ENCODE results near the gene ARSA. TPM values are rescaled to one million over a fixed set of nuclear protein-coding genes. Genes with fewer than 3 reads are reported as not detected.

ARSA gene
- 10 to 100 TPM; 33.2 to 51.5 (median 48.0) TPM for total RNA-seq

DNA sequence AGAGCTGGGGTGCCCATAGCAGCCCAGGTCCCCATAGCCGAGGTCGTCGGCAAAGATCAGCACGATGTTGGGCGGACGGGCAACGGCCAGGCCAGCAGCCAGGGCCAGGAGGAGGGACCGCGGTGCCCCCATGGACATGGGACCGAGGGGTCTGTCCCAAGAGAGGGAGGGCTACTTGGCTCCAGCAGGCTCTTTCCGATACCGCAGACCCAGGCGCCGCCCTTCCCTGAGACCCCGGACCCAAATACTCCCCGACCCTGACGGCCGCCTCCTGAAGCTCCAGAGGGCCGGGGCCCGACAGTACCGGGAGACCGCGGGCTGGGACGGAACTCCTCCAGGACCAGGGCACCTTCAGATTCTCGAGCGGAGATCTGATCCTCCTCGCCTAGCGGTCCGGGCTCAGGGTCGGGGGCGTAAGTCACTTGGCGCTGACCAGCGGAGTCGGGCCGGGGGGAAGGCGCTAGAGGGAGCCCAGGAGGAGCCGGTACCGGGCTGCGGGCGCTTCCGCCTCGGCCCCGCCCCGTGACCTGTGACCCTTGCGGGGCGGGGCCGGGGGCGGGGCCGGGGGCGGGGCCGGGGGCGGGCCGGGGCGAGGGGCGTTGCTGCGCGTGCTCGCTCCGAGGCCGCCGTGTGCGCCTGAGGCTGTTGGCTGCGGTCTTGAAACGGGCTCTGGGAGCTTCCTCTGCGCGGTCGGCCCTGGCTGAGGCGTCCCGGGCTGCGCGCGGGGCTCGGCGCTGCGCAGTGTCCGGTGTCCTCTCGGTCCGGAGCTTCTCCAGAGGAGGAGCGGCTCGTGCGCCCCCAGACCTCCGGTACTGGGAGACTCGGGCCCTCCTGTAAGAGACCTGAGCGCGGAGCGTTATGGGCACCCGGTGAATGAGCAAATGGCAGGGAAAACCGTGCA is at the start of gene ARSA:
TSS of gene ARSA (minus strand) at position 511 of the 901 bp plus-strand sequence. CDS start at position 138, 373 bp downstream.
- H3K4me3 ChIP-seq, result peak within 1 kb of the TSS; percentile 55 to 87 (median 74)
- peaks cover 0 to 23% (median 17%) of the 10 kb centered on the region in 4 donors for H3K4me1 ChIP-seq
- peak; percentile 47 to 61 for DNase-seq (ENCODE audit: low spot score in 2 of 2)
- peaks cover 0 to 23% (median 0%) of the 10 kb centered on the region in 3 donors for H3K36me3 ChIP-seq
- no peaks in the 10 kb centered on the region for H3K27me3 ChIP-seq
- peak in 1 of 2 donors; percentile 47 for TF ChIP-seq POLR2A (IDR thresholded peaks at IDR 0.05)
- TF ChIP-seq, protein P1, sequence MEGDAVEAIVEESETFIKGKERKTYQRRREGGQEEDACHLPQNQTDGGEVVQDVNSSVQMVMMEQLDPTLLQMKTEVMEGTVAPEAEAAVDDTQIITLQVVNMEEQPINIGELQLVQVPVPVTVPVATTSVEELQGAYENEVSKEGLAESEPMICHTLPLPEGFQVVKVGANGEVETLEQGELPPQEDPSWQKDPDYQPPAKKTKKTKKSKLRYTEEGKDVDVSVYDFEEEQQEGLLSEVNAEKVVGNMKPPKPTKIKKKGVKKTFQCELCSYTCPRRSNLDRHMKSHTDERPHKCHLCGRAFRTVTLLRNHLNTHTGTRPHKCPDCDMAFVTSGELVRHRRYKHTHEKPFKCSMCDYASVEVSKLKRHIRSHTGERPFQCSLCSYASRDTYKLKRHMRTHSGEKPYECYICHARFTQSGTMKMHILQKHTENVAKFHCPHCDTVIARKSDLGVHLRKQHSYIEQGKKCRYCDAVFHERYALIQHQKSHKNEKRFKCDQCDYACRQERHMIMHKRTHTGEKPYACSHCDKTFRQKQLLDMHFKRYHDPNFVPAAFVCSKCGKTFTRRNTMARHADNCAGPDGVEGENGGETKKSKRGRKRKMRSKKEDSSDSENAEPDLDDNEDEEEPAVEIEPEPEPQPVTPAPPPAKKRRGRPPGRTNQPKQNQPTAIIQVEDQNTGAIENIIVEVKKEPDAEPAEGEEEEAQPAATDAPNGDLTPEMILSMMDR (IDR thresholded peaks at IDR 0.05), result peak in 3 of 5 experiments; percentile 51 to 53 (median 51)
- TF ChIP-seq EP300 (IDR thresholded peaks at IDR 0.05), result peak in 1 of 2 donors; percentile 59
- 0 to 3% methylated on average over 12 to 30 of the region's 88 CpGs for WGBS, 2 donors
- no peaks in the 10 kb centered on the region for H3K9me3 ChIP-seq
- peak within 1 kb of the TSS; percentile 64 to 87 (median 78) for H3K27ac ChIP-seq

DNA sequence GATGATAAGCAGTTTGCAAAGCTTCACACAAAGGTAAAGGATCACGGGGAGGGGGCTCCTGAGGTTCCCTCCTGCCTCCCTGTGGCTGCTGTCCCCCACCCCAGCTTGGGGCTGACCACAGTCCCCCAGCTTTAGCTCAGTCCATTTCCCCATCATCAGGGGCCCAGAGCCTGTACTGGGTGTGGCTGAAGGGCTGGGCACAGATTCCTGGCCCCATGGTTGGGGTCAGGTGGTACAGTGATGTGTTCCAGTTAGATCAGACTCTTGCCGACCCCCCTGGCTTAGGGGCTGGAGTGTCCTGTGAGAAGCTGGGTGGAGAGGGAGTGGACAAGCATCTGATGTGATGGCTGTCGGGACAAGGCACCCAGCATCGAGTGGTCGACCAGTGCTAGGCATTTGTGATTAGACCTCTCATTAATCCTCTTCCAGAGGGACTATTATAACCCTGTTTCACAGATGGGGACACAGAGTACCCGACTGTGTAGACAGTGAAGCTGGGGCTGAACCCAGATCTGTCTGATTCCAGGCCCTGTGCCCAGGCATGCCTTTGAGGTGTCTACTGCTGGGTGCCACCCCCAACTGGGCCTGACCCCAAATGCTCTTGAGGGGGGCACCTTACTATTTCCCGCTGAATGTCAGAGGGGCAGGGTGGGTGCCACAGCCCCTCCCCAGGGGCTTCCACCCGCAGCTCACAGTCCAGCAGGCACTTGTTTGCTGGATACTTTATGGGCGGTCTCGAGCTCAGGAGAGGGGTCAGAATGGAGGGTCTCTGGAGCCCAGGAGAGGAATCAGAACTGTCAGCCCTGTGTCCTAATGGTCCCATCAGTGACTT is 48.9 kb upstream of the ARSA start:
- Histone ChIP-seq H3K4me1 (peaks cover 0 to 17% (median 10%) of the 10 kb centered on the region in 4 donors), H3K9me3 (no peaks in the 10 kb centered on the region), H3K36me3 (no peaks in the 10 kb centered on the region), H3K27me3 (peaks cover 2 to 46% of the 10 kb centered on the region in 2 donors), H3K27ac (no peak overlapping the region), H3K4me3 (peak overlapping the region in 1 of 4 donors; percentile 53)
- DNase-seq (ENCODE audit: low spot score in 2 of 2), result no peak
- WGBS, 2 donors, result 63 to 80% methylated on average over 5 to 9 of the region's 10 CpGs
- TF ChIP-seq, protein P1 (IDR thresholded peaks at IDR 0.05), result no peak
- TF ChIP-seq EP300 (IDR thresholded peaks at IDR 0.05), result no peak
- TF ChIP-seq POLR2A (IDR thresholded peaks at IDR 0.05), result no peak

DNA sequence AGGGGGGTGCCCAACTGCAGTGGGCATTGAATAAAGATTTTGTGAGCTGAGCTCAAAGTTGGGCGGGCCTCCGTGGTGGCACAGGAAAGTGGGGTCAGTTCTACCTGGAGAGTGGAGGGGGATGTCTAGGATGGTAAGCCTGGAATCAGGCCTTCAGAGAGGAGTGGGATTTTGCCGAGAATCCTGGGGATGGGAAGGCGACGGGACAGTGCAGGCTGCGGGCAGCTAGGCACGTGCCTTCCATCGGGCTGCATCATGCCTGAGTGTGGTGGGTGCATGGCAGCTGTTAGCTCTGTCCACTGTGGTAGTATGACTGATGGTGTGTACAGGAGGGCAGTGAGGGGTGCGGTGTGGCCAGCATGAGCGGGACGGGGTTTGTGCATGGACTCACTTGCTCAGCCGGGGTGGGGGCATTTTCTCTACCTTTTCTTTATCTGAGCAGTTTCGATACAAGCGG is 48.3 kb upstream of the ARSA start:
- H3K27ac ChIP-seq, result no peak overlapping the region
- no peaks in the 10 kb centered on the region for H3K36me3 ChIP-seq
- peaks cover 0 to 17% (median 10%) of the 10 kb centered on the region in 4 donors for H3K4me1 ChIP-seq
- H3K9me3 ChIP-seq, result no peaks in the 10 kb centered on the region
- WGBS, 2 donors, result 89 to 90% methylated on average over 14 of the region's 14 CpGs
- TF ChIP-seq, protein P1 (IDR thresholded peaks at IDR 0.05), result no peak
- TF ChIP-seq EP300 (IDR thresholded peaks at IDR 0.05) (no peak), POLR2A (IDR thresholded peaks at IDR 0.05) (no peak)
- peaks cover 2 to 52% of the 10 kb centered on the region in 2 donors for H3K27me3 ChIP-seq
- H3K4me3 ChIP-seq, result peak overlapping the region in 1 of 4 donors; percentile 53
- no peak for DNase-seq (ENCODE audit: low spot score in 2 of 2)

DNA sequence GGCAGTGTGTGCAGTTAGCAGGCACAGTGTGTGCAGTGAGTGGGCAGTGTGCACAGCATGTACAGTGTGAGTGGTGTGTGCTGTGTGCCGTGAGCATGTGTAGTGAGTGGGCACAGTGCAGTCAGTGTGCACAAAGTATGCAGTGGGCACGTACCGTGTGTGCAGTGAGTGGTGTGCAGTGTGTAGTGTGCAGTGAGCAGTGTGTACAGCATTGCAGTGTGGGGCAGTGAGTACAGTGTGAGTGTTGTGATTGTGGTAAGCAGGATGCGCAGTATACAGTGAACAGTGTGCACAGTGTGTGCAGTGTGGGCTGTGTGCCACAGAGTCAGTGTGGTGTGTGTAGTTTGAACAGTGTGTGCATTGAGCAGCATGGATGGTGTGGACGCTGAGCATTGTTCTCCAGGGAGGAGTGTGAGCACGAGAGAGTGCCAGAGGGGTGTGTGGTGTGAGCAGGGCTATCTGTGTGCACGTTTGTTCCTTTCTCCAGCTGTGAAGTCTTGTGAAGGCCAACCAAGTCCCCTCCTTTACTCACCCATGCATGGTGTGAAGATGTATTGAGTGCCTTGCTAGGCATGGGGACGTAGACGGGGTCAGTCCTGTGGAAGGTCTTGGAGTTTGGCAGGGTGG is 47.7 kb upstream of the ARSA start:
- TF ChIP-seq, protein P1 (IDR thresholded peaks at IDR 0.05), result no peak
- TF ChIP-seq EP300 (IDR thresholded peaks at IDR 0.05) (no peak), POLR2A (IDR thresholded peaks at IDR 0.05) (no peak)
- WGBS, 2 donors, result 70 to 79% methylated on average over 9 of the region's 9 CpGs
- peak overlapping the region in 1 of 4 donors; percentile 53 for H3K4me3 ChIP-seq

More for the DNA sequence above, 47.7 kb upstream of the ARSA start:
- Histone ChIP-seq H3K27me3 (peaks cover 2 to 58% of the 10 kb centered on the region in 2 donors), H3K27ac (no peak overlapping the region), H3K36me3 (no peaks in the 10 kb centered on the region), H3K4me1 (peaks cover 0 to 17% (median 10%) of the 10 kb centered on the region in 4 donors), H3K9me3 (no peaks in the 10 kb centered on the region)
- DNase-seq (ENCODE audit: low spot score in 2 of 2), result no peak
